ENCODE data around the gene IL24.
"Not testable (repeated sequence)": the region's sequence is repeated elsewhere in the genome, so short reads cannot be mapped to it uniquely, and the experiment has no call there.

IL24 gene

DNA sequence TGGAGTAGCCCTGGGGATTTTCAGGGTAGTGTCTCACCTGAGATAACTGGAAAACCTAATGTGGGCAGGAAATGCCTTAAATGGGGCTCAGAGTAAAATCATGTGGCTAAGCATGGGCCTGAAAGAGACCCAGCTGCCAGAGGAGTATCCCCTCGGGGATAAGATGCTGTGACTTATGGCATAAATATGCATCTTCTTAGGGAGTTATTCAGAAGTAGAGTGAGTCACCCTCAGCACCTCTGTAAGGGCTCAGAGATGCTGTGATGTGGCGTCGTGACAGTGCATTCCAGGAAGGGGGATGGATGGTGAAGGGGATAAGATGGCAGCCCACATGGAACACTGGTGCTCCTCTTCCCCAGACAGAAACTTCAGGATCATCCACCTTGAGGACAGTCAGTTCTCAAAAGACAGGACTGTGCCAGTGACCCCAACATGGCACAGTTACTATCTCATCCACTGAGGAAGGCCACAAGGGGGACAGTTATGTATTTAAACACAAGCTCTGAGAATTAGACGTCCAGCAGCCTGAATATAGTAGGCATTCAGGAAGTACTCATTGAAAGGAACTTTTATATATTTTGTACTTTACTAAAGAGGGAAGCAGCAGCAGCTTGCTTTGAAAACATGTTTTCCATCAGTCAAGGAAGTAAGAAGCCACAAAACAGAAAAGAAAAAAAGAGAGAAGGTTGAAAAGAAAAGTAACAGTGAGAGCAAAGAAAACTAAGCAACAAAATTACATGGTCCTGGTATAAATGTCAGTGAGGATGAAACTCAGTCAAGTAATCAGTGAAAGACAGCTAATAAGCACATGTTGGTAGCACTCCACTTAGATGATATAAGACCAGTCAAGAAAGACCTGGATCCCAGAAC is 8.3 kb downstream of the IL24 start:
- no peak for DNase-seq

DNA sequence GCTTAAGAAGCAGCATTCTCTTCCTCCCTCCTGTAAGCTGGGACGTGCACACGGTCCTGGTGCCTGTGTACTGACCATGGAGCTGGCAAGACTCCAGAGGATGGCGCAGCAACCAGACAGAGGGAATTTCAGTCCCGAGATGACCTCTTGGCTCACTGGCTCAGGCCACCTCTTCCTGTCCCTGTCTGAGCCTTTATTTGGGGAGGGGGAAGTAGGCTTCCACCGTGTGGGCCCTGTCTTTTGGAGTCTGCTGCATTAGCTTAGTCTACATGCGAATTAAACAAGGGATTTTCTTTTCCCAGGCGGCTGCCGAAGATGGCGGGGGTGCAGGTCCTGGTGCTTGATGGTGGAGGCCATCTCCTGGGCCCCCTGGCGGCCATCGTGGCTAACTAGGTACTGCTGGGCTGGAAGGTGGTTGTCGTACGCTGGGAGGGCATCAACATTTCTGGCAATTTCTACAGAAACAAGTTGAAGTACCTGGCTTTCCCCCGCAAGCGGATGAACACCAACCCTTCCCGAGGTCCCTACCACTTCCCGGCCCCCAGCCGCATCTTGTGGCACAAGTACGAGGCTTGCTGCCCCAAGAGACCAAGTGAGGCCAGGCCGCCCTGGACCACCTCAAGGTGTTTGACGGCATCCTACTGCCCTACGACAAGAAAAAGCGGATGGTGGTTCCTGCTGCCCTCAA is 10.2 kb downstream of the IL24 start:
- no peak for DNase-seq

DNA sequence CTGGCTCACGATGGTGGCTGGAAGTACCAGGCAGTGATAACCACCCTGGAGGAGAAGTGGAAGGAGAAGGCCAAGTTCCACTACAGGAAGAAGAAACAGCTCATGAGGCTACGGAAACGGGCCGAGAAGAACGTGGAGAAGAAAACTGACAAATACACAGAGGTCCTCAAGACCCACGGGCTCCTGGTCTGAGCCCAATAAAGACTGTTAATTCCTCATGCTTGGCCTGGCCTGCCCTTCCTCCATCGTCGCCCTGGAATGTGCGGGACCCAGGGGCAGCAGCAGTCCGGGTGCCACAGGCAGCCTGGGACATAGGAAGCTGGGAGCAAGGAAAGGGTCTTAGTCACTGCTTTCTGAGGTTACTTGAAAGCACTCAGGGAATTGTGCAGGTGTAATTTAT is 10.8 kb downstream of the IL24 start:
- no peak for DNase-seq

DNA sequence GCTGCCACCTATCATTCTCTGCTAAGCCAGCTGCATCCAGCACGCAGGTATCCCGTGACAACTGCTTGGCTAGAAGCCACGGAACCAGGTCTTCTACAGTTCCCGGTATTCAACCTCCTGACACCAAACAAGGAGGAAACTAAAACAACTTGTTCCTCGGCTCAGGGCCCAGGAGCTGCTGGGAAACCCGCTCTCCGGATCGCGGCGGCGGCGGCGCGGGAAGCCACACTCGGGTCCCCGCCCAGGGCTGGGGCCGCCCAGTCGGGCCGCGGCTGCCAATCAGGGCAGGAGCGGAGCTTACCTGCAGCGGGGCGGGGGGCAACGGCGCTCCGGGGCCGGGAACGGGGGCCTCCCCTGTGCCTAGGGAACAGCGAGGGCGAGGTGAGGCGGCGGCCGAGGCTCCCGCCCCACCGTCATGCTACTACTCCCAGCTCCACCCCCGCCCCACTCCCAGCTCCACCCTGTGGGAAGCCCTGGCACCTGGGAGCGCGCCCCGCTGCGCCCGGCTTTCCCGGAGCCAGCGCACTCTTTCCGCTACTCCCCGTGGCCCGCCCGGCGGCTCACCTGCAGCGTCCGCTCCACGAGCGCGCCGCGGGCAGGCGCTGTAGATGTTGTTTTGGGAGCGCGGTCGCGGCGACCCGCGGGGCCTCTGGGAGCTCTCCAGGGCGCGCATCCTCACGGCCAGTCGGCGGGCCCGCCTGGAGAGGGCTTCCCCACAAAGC is 12.1 kb downstream of the IL24 start:
- peak; percentile 74 for DNase-seq

DNA sequence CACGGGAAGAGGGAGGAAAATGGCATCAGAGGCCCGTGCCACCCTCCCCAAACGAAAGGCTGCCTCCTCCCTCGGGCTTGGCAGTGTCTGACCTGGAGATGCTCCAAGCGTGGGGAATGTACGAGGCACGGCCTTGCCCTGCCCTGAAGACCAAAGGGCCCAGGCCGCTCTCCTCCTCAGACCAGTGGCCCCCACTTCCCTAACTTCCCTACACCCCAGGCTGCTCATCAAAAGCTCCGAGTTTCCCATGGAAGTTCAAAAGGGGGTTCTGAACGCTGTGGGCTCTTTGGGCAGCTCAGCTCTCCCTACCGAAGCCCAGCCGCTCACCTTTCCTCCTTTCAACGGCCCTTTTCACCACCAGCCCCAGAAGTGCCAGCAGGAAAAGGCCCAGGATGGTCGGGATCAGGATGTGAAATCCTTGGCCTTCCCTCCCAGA is 12.7 kb downstream of the IL24 start:
- no peak for DNase-seq

DNA sequence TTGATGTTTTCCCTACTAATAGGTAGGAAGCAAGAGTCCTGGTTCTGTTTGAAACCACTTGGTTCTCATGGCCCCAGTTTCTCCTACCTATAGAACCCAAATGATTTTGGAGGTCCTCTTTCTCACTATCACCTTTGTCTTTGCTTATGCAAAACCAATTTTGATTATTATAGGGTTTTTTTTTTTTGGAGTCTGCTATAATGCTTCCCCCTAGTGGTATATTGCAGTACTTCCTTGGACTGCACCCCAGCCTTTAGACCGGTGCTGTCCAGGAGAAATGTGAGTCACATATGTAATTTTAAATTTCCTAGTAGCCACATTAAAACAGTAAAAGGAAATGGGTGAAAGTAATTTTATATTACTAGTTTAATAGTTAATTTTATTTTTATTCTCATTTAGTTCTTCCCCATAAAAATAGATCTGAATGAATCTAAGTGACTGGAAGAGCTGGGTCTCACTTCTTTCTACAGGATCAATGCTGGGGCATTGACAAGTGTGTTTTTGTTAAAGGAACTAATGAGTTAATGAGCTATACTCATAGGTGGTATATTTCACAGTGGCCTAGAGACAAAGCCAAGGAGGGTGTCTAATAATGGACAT is 13.9 kb downstream of the IL24 start:
- DNase-seq: peak; percentile 21

DNA sequence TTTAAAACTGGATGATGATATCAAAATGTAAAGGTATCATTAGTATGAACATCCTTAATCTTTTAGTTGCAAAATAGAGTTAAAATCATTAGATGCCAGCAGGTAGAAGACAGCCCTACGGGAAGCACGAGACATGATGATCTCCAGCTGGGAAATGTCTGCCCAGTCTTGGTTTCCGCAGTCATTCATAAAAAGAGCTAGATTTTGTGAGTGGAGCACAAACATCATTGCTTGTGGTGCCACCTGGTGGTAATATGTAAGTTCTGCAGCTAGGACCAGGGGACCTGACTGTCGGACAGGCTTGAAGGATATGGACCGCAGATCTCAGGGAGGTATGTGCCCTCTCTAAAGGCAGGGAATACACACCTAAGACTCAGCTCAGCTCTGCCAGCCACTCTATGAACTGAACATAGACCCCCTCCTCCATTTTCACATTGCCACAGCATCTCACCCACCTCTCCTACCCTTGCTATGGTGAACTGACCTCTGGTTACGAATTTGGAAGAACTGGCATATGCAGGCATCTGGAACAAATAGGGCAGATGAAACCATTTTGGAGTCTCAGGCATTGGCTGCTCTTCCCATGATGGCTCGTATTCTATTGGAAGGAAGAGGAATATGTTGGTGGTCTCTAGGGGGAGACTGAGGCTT is 15.3 kb downstream of the IL24 start:
- DNase-seq: peak; percentile 25

DNA sequence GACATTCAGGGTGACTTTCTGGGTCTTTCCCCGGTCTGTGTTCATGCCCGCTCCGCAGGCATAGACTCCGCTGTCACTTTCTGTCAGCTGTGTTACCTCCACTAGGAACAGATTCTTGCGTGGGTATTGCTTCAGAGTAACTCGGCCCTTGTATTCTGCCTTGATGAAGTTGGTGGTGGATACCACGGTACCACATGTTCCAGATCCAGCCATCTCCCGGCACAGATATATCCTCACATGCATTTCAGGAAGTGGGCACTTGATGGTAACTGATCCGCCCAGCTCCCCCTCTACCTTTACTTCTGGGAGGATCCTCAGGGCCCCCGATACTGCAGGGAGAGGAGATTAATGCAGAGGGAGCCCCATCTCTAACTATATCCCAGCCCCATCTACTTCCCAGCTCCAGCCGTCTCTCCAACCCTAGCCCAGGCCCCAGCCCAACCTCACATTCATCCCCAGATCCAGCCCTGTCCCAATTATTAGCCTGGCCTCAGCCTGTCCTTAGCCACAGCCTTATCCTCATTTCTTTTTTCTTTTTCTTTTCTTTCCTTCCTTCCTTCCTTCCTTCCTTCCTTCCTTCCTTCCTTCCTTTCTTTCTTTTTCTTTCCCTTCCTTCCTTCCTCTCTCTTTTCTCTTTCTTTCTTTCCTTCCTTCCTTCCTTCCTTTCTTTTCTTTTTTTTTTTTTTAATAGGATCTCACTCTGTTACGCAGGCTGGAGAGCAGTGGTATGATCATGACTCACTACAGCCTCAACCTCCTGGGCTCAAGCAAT is 16.7 kb downstream of the IL24 start:
- no peak for DNase-seq

DNA sequence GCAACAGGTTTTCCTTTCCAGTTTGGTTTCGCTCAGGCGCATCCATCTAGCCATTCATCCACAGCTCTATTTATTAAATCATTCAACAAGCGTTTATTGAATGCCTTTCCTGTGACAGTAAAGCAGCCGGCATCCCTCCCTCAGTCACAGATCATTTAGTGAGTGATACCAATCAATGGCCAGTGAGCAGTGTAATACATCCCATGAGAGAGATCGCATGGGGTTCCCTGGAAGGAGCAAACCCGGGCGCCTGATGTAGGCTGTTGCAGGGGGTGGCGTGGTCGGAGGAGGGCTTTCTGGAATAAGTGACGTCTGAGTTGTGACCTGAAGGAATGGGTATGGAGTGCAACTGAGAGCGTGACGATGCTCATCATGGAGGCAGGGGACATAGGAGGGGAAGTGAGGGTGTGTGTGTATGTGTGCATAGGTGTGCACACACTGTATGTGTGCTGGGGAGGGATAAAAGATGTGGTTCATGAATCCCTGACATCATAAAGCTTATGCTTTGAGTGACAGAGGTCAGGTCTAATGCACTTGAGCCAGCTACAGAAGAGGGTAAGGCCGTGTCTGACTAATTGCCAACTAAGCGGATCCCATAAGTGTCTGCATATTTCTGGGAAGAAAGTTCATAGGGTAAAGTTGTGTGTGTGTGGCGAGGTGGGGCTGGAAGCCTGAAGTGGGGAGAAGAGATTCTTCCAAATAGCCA is 17.9 kb downstream of the IL24 start:
- no peak for DNase-seq

DNA sequence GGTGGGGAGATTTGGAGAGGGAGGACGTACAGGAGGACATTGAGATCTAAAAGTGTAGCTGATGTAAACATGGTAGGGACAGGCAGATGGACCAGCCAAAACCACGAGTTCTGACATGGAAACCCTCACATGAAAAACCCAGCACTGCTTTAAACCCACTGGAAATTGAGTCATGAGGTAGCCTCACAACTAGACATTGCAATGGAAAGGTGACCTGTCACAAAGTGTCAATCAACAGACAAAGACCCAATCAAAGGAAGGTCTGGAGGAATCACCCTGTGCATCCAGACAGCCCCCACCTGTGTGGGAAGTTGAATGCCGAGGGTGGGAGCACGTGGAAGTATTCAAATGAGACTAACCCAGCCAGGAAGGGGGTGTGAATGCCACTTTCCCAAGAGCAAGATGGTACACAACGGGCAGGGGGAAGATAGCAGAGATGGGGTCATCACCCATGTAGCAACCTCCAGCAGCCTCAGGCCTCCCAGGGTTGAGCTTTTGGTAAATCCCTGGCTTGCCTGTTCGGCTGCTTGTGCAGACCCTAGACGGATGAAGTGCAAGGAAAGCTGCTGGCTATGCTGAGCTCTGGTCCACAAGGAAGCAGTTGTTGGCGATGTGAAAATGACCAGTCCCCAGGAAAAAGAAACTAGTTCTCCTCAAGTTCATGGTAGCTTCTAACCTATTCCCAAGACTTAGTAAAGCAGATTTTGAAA is 18.9 kb downstream of the IL24 start:
- DNase-seq: no peak

DNA sequence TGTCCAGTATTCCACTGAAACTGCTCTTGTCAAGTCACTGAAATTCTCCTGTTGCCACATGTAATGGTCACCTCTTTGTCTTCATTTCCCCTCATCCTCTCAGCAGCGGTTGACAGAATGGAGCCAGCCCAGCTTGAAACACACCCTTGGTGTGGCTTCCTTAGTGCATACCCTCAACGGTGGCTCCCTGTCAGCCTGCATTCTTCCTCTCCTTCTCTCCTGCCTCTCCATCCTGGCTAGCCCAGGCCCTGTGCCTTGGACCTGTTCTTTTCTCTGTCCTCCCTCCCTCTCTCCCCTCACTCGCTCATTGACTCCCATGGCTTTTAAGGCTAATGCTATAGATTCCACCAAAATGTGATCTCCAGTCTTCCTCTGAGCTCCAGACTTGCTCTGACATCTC is 20.8 kb downstream of the IL24 start:
- DNase-seq: no peak

DNA sequence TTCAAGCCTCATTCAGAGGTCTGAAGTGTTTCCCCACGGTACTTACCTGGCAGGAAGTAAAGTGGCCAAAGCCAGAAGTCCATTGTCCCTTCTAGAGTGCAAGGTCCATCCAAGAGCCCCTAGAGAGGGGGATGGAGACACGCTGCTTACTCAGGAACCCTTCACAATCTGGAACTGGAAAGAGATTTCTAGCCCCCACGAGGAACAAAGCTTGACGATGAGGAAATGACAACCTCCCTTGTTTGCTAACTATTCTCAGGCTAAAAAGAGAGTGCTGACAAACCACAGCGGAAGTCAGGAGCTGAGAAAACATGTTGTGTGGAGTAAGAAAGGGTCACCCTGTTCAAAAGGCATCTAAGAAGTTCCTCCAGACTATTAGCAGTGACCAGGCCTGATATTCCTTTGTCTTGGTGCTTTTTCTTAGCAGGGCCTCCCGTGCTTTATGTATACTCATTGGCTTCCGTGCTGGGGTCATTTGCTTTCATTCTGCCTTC is 24.6 kb downstream of the IL24 start, which contains the start of gene FCMR:
TSS of gene FCMR (minus strand) at position 170 of the 494 bp plus-strand sequence. CDS start at position 83, 87 bp downstream.
- DNase-seq: no peak

DNA sequence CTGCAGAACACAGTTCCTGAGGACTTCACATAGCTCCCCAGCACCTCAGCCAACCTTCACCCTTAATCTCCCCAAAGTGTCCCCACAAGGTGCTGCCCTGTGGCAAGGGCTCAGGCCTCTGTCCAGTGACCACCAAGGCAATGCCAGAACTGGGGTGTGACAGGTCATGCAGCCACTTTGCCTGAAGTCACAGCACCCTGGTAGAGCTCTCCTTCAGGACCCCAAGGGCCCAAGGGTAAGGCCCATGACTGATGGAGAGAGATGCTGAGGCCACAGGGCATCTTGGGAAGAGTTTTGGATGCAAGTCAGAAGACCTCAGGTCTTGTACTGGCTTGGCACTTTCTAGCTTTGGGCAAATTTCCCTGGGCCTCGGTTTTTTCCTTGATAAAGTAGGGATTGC is 25.3 kb downstream of the IL24 start:
- no peak for DNase-seq

DNA sequence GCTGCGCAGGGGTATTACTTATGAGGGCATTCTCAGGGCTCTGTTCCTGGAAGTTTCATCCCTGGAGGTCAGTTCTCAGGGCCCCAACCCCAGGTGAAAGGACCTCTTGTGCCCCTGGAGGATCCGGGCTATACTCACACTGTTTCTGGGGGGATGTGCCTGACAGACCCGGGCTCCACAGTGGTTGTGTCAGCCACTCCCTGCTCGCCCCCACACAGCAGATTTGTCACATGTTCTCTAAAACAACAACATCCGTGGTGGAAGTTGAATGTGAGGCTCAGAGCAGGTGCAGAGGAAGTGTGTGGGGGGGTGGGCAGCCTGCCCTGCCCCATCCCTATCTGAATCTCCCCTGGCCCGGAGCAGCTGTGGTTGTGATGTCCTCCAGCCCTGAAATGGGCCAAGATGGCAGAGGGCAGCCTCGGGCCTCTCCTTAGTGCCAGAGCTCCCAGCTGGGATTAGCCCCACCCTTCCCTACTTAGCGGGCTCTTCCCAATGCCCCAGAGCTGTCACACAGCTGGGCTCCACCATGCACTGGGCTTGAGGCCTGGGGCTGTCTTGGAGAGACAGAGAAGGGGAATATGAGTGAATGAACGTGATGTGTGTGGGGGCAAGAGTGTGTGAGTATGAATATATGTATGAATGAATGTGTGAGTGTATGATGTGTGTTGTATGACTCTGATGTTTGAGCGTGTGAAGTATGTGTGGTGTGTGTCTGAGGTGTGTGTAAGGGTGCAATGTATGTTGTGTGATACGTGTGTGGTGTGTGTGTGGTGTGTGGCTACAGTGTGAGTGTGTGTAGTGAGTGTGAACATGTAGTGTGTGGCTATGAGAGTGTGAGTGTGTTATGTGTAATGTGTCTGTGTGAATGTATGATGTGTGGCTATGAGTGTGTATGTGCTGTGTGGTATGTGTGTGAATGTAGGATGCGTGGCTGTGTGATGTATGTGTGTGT is 26.0 kb downstream of the IL24 start:
- DNase-seq: no peak

DNA sequence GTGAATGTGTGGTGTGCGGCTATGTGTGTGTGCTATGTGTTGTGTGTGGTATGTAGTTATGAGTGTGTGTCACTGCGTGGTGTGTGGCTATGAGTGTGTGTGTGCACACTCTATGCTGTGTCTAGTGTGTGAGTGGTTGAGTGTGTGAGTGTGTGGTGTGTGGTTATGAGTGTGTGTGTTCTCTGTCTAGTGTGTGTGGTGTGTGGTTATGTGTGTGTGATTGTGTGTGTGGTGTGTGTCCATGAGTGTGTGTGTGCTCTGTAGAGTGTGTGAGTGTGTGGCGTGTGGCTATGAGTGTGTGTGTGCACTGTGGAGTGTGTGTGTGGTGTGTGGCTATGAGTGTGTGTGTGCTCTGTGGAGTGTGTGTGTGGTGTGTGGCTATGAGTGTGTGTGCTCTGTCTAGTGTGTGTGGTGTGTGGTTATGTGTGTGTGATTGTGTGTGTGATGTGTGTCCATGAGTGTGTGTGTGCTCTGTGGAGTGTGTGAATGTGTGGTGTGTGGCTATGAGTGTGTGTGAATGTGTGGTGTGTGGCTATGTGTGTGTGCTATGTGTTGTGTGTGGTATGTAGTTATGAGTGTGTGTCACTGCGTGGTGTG is 26.8 kb downstream of the IL24 start:
- not testable (repeated sequence) for DNase-seq

DNA sequence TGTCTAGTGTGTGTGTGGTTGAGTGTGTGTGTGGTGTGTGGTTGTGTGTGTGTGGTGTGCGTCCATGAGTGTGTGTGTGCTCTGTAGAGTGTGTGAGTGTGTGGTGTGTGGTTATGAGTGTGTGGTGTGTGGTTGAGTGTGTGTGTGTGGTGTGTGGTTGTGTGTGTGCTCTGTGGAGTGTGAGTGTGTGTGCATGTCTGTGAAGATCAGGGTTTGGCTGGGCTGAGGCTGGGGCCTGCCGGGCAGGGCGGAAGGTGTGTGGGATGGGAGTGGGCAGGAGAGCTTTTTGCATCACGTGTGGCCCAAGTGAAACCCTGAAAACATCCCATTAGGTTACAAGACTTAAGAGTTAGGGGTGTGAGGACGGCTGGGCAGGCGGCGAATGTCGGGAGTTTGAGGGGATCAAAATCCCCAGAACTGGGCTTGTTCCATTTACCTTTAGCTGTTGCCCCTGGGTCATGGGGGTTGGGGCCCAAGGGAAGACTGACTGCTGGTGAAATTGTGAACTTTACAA is 27.4 kb downstream of the IL24 start:
- no peak for DNase-seq

DNA sequence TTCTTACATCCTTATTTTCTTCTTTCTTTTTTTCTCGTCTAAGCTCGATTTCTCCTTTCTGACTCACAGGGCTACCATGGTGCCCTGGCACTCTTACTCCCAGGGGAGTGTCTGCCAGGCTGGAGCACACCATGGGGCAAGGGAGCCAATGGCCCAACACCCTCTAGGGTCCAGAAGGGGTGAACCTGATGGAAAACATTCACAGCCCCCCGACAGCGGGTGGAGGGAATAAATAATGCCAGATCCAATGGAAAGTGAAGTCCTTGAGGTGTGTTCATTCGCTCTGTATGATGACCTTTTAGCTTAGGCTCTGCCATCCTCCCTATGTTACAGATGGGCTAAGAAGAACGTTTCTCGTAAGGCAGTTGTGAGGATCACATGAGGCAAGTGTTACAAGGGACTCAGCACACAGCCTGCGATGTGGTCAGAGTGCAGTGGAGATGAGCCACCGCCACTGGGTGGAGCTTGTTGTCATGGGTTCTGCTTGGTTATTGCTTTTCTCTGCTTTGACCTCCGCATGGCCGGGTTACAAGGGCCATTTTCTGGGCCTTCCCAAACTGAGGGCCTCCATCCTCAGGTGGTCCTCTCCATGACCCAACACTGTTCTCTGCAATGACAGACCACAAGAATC is 28.0 kb downstream of the IL24 start:
- no peak for DNase-seq

DNA sequence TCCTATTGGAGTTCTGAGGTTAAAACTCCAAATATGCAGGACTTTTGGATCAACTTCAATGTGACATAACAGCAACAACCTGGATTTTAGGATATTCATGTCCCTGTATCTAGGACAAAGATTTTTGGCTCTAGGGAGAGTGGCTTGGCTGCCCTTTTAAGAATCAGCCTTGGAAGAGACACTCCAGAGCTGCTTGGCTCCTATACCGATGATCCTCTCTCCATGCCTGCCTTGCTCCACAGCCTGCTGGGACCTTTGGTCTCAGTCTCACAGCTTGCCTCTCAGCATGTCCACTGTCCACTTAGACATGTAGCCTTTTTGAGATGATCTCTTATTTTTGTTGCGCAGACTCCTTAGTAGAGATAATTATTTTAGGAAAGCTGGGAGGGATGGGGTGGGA is 29.0 kb downstream of the IL24 start:
- no peak for DNase-seq

All from NCI-H526 treated with DMSO at 0.1 percent for 48 hours (cell line).